ENCODE results near the gene PLCH1. TPM values are rescaled to one million over a fixed set of nuclear protein-coding genes. Genes with fewer than 3 reads are reported as not detected.

PLCH1 gene
- total RNA-seq, 1 experiment from 2014 or later, result 1.4 TPM

GRCh38 chr3:155462672-155463071 is 282.2 kb downstream of the PLCH1 start:
- Histone ChIP-seq H3K27me3 (ENCODE audit: insufficient read depth, low read depth) (no peaks in the 10 kb centered on the region), H2AFZ (no peak overlapping the region), H3K27ac (no peak overlapping the region), H3K79me2 (ENCODE audit: low read depth) (no peaks in the 10 kb centered on the region), H3K9me3 (ENCODE audit: insufficient read depth, low read depth) (no peaks in the 10 kb centered on the region; the same call in 1 of the 2 replicates), H3K4me1 (replicated peaks; ENCODE audit: insufficient read depth) (no peaks in the 10 kb centered on the region), H3K36me3 (ENCODE audit: low read depth) (no peaks in the 10 kb centered on the region), H3K9me2 (ENCODE audit: insufficient read depth) (no peaks in the 10 kb centered on the region), H3F3A (ENCODE audit: insufficient read depth, low read depth) (no peaks in the 10 kb centered on the region), H4K20me1 (ENCODE audit: insufficient read depth) (no peaks in the 10 kb centered on the region), H3K4me3 (no peak overlapping the region), H3K4me2 (no peak overlapping the region)
- DNase-seq, result peak in 1 of 2 experiments; percentile 25
- TF ChIP-seq CTCF (conservative IDR thresholded peaks at IDR 0.05) (no peak), EZH2 (IDR thresholded peaks at IDR 0.05; ENCODE audit: low read depth) (no peak)
- CTCF ChIA-PET, result no interaction called here
- POLR2A ChIA-PET (ENCODE audit: unreplicated experiment), result no interaction called here
- intact Hi-C loops (cut with micrococcal nuclease; ENCODE audit: unreplicated experiment), result no loop called here
- BruUV-seq (replicated peaks), result no TSS peak

- no peak overlapping the region for H3K4me3 ChIP-seq
- no peak overlapping the region for H2AFZ ChIP-seq
- no peaks in the 10 kb centered on the region for H3F3A ChIP-seq (ENCODE audit: insufficient read depth, low read depth)
- H3K79me2 ChIP-seq (ENCODE audit: low read depth), result no peaks in the 10 kb centered on the region
- intact Hi-C loops (cut with micrococcal nuclease; ENCODE audit: unreplicated experiment), result no loop called here
- no peaks in the 10 kb centered on the region for H3K9me2 ChIP-seq (ENCODE audit: insufficient read depth)
- BruUV-seq (replicated peaks), result no TSS peak
- no peak overlapping the region for H3K4me2 ChIP-seq
- H4K20me1 ChIP-seq (ENCODE audit: insufficient read depth), result no peaks in the 10 kb centered on the region
- H3K27me3 ChIP-seq (ENCODE audit: insufficient read depth, low read depth), result no peaks in the 10 kb centered on the region
- no peaks in the 10 kb centered on the region for H3K9me3 ChIP-seq (ENCODE audit: insufficient read depth, low read depth)
- ChIA-PET CTCF (no interaction called here), POLR2A (ENCODE audit: unreplicated experiment) (no interaction called here)
- no peak overlapping the region for H3K27ac ChIP-seq
- TF ChIP-seq CTCF (conservative IDR thresholded peaks at IDR 0.05), result no peak
- H3K4me1 ChIP-seq (replicated peaks; ENCODE audit: insufficient read depth), result no peaks in the 10 kb centered on the region
- DNase-seq, result no peak
- no peaks in the 10 kb centered on the region for H3K36me3 ChIP-seq (ENCODE audit: low read depth)
Observed at GRCh38 chr3:155457591-155457990, 287.3 kb downstream of the PLCH1 start.

- POLR2A ChIA-PET (ENCODE audit: unreplicated experiment), result no interaction called here
- CTCF ChIA-PET, result no interaction called here
Observed at GRCh38 chr3:155455765-155456164, 289.1 kb downstream of the PLCH1 start.

More at GRCh38 chr3:155455765-155456164, 289.1 kb downstream of the PLCH1 start:
- no peaks in the 10 kb centered on the region for H4K20me1 ChIP-seq (ENCODE audit: insufficient read depth)
- no peaks in the 10 kb centered on the region for H3K4me1 ChIP-seq (replicated peaks; ENCODE audit: insufficient read depth)
- H3F3A ChIP-seq (ENCODE audit: insufficient read depth, low read depth), result no peaks in the 10 kb centered on the region
- no peaks in the 10 kb centered on the region for H3K9me2 ChIP-seq (ENCODE audit: insufficient read depth)
- no peak for DNase-seq
- H3K9me3 ChIP-seq (ENCODE audit: insufficient read depth, low read depth), result 0 out of 2 replicates have a peak, but pooled peaks cover 4% of the 10 kb centered on the region
- BruUV-seq (replicated peaks), result no TSS peak
- H2AFZ ChIP-seq, result no peak overlapping the region
- no peak overlapping the region for H3K27ac ChIP-seq
- intact Hi-C loops (cut with micrococcal nuclease; ENCODE audit: unreplicated experiment), result no loop called here
- H3K4me3 ChIP-seq, result no peak overlapping the region
- TF ChIP-seq CTCF (conservative IDR thresholded peaks at IDR 0.05), result no peak
- TF ChIP-seq EZH2 (IDR thresholded peaks at IDR 0.05; ENCODE audit: low read depth), result no peak
- no peaks in the 10 kb centered on the region for H3K36me3 ChIP-seq (ENCODE audit: low read depth)
- H3K4me2 ChIP-seq, result no peak overlapping the region
- H3K79me2 ChIP-seq (ENCODE audit: low read depth), result no peaks in the 10 kb centered on the region
- H3K27me3 ChIP-seq (ENCODE audit: insufficient read depth, low read depth), result no peaks in the 10 kb centered on the region
